Adipocyte (in vitro differentiated cells): ENCODE data around the gene FZR1.

Experiments
- DNase-seq: peaks from one replicate; pipeline ENCODE4 v3.0.0-alpha.2; 2015; ENCODE audit warnings: low read depth
- H3K27me3 ChIP-seq: replicated peaks from 2 replicates; pipeline ENCODE4 v1.7.0; 2013; ENCODE audit warnings: mild to moderate bottlenecking, low read length, moderate library complexity; ENCODE audit not compliant: control insufficient read depth, insufficient read depth
- H3K36me3 ChIP-seq: 2 replicates; pipeline ENCODE4 v1.7.0; 2013; ENCODE audit warnings: low read length, mild to moderate bottlenecking, moderate library complexity; ENCODE audit not compliant: control insufficient read depth, insufficient read depth, severe bottlenecking
- H3K4me1 ChIP-seq: 2 replicates; pipeline ENCODE4 v1.7.0; 2013; ENCODE audit warnings: mild to moderate bottlenecking, low read length, moderate library complexity; ENCODE audit not compliant: control insufficient read depth, insufficient read depth
- H3K4me3 ChIP-seq: 2 replicates; pipeline ENCODE4 v1.7.0; 2013; ENCODE audit warnings: mild to moderate bottlenecking, low read length, moderate library complexity
- H3K9ac ChIP-seq: 2 replicates; pipeline ENCODE4 v1.7.0; 2013; ENCODE audit warnings: mild to moderate bottlenecking, low read length, moderate library complexity
- H3K9me3 ChIP-seq: 2 replicates; pipeline ENCODE4 v1.7.0; 2013; ENCODE audit warnings: mild to moderate bottlenecking, low read length, moderate library complexity; ENCODE audit not compliant: control insufficient read depth

The FZR1 gene

GRCh38 chr19:3531716-3532115 is 25.6 kb downstream of the FZR1 start:
- no peak for DNase-seq

GRCh38 chr19:3532154-3532786 is 26.2 kb downstream of the FZR1 start:
- H3K36me3 ChIP-seq = peaks cover 61% of the 10 kb centered on the region
- no peak overlapping the region for H3K9ac ChIP-seq
- H3K4me1 ChIP-seq = peaks cover 11% of the 10 kb centered on the region

More at GRCh38 chr19:3531716-3532115, 25.6 kb downstream of the FZR1 start:
- H3K36me3 ChIP-seq = peaks cover 65% of the 10 kb centered on the region
- peaks cover 7% of the 10 kb centered on the region for H3K4me1 ChIP-seq
- H3K27me3 ChIP-seq = no peaks in the 10 kb centered on the region
- no peaks in the 10 kb centered on the region for H3K9me3 ChIP-seq
- no peak overlapping the region for H3K9ac ChIP-seq
- no peak overlapping the region for H3K4me3 ChIP-seq

GRCh38 chr19:3533033-3533432 is 26.9 kb downstream of the FZR1 start:
- H3K4me1 ChIP-seq = peaks cover 11% of the 10 kb centered on the region
- no peak overlapping the region for H3K9ac ChIP-seq
- H3K27me3 ChIP-seq = no peaks in the 10 kb centered on the region
- no peaks in the 10 kb centered on the region for H3K9me3 ChIP-seq
- peaks cover 56% of the 10 kb centered on the region for H3K36me3 ChIP-seq
- DNase-seq = no peak
- H3K4me3 ChIP-seq = no peak overlapping the region

More at GRCh38 chr19:3532154-3532786, 26.2 kb downstream of the FZR1 start:
- Histone ChIP-seq H3K9me3 (no peaks in the 10 kb centered on the region), H3K27me3 (no peaks in the 10 kb centered on the region), H3K4me3 (no peak overlapping the region)
- no peak for DNase-seq

- Histone ChIP-seq H3K9me3 (no peaks in the 10 kb centered on the region), H3K4me1 (peaks cover 11% of the 10 kb centered on the region), H3K36me3 (peaks cover 51% of the 10 kb centered on the region)
These were observed 27.6 kb downstream of the FZR1 start for GRCh38 chr19:3533563-3534216.

GRCh38 chr19:3534375-3535234 is 28.5 kb downstream of the FZR1 start:
- Histone ChIP-seq H3K27me3 (no peaks in the 10 kb centered on the region), H3K9ac (no peak overlapping the region), H3K36me3 (peaks cover 51% of the 10 kb centered on the region), H3K9me3 (no peaks in the 10 kb centered on the region), H3K4me1 (peaks cover 11% of the 10 kb centered on the region), H3K4me3 (no peak overlapping the region)
- DNase-seq = no peak

More at GRCh38 chr19:3533563-3534216, 27.6 kb downstream of the FZR1 start:
- no peak for DNase-seq
- Histone ChIP-seq H3K9ac (no peak overlapping the region), H3K27me3 (no peaks in the 10 kb centered on the region), H3K4me3 (no peak overlapping the region)

GRCh38 chr19:3535235-3535535 is 29.1 kb downstream of the FZR1 start:
- no peak for DNase-seq
- no peak overlapping the region for H3K9ac ChIP-seq
- H3K36me3 ChIP-seq = peaks cover 51% of the 10 kb centered on the region
- H3K4me3 ChIP-seq = no peak overlapping the region
- H3K4me1 ChIP-seq = peaks cover 11% of the 10 kb centered on the region
- H3K9me3 ChIP-seq = no peaks in the 10 kb centered on the region
- H3K27me3 ChIP-seq = no peaks in the 10 kb centered on the region

- H3K27me3 ChIP-seq = no peaks in the 10 kb centered on the region
- no peak overlapping the region for H3K9ac ChIP-seq
- peaks cover 11% of the 10 kb centered on the region for H3K4me1 ChIP-seq
- H3K4me3 ChIP-seq = no peak overlapping the region
- no peak for DNase-seq
- no peaks in the 10 kb centered on the region for H3K9me3 ChIP-seq
- H3K36me3 ChIP-seq = peaks cover 49% of the 10 kb centered on the region
These were observed 29.5 kb downstream of the FZR1 start for GRCh38 chr19:3535563-3535965.

GRCh38 chr19:3535981-3536380 is 29.9 kb downstream of the FZR1 start:
- Histone ChIP-seq H3K9ac (peak overlapping the region; percentile 41), H3K9me3 (no peaks in the 10 kb centered on the region), H3K4me1 (peaks cover 11% of the 10 kb centered on the region), H3K27me3 (no peaks in the 10 kb centered on the region), H3K4me3 (no peak overlapping the region), H3K36me3 (peaks cover 44% of the 10 kb centered on the region)
- no peak for DNase-seq

- Histone ChIP-seq H3K4me1 (peaks cover 11% of the 10 kb centered on the region), H3K27me3 (no peaks in the 10 kb centered on the region), H3K4me3 (no peak overlapping the region), H3K36me3 (peaks cover 39% of the 10 kb centered on the region), H3K9ac (peak overlapping the region; percentile 41), H3K9me3 (no peaks in the 10 kb centered on the region)
- no peak for DNase-seq
These were observed 30.5 kb downstream of the FZR1 start for GRCh38 chr19:3536429-3537100.

GRCh38 chr19:3537101-3537437 is 31.0 kb downstream of the FZR1 start:
- Histone ChIP-seq H3K4me3 (no peak overlapping the region), H3K9ac (no peak overlapping the region), H3K27me3 (no peaks in the 10 kb centered on the region), H3K4me1 (peaks cover 11% of the 10 kb centered on the region), H3K9me3 (no peaks in the 10 kb centered on the region), H3K36me3 (peaks cover 34% of the 10 kb centered on the region)
- no peak for DNase-seq
